ENCODE data around the gene ATP12A. TPM values are rescaled to one million over a fixed set of nuclear protein-coding genes. Genes with fewer than 3 reads are reported as not detected.

ATP12A gene
- total and polyA plus RNA-seq, 2 of the 8 experiments (the other 6 are each of a cell fraction or from before 2014, with no cell fraction given) = 0.80 to 1.3 TPM

DNA sequence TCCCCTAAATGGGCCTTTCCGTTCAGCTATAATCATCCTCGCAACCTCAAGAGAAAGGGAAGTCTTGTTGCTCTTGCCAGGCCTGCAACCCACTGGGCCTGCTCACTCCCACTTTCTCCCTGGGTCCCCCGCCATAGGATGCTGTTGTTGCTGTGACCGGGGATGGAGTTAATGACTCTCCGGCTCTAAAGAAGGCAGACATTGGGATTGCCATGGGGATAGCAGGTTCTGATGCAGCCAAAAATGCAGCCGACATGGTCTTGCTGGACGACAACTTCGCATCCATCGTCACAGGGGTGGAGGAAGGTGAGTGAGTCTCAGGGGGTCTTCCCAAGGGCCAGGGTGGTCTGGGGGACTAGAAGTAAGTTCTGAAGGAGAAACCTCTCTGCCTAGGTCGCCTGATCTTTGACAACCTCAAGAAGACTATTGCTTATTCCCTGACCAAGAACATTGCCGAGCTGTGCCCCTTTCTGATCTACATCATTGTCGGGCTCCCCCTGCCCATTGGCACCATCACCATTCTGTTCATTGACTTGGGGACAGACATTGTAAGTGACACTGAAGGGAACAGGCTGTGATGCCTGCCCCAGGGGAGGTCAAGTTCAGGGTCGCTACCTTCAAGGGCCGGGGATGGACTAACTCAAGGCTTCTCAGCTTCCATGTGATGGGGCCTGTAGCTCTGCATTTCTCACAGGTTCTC is 26.8 kb downstream of the ATP12A start:
- Histone ChIP-seq H3K79me2 (ENCODE audit: control insufficient read depth in 1 of 2, insufficient read depth in 2 of 2, low read length in 2 of 2) (no peaks in the 10 kb centered on the region), H3K4me1 (replicated peaks in 1 of 4; ENCODE audit: control insufficient read depth in 3 of 4, insufficient read depth in 4 of 4, low read length in 3 of 4) (no peaks in the 10 kb centered on the region), H4K20me1 (replicated peaks in 1 of 2; ENCODE audit: control insufficient read depth in 1 of 2, insufficient read depth in 2 of 2, low read length in 2 of 2) (no peaks in the 10 kb centered on the region), H3K56ac (replicated peaks; ENCODE audit: insufficient read length, low read depth, low read length) (no peak overlapping the region), H2AFZ (ENCODE audit: low read length) (no peak overlapping the region), H3K9ac (replicated peaks in 1 of 4; ENCODE audit: extremely low read depth in 1 of 4, low read depth in 3 of 4, low read length in 3 of 4) (no peak overlapping the region), H3K9me3 (ENCODE audit: insufficient read depth in 2 of 2, low read depth in 1 of 2, low read length in 1 of 2) (no peaks in the 10 kb centered on the region), H4K91ac (replicated peaks; ENCODE audit: insufficient read length, low read length) (no peak overlapping the region), H4K8ac (ENCODE audit: extremely low read depth, insufficient read depth, low read length) (no peak overlapping the region), H3K27ac (ENCODE audit: low read depth, low read length) (no peak overlapping the region), H2BK20ac (ENCODE audit: low read length) (no peak overlapping the region), H3K23ac (ENCODE audit: insufficient read length) (no peak overlapping the region), H2BK120ac (replicated peaks; ENCODE audit: low read depth, low read length) (no peak overlapping the region), H2BK12ac (ENCODE audit: low read depth, low read length) (no peak overlapping the region), H3K18ac (ENCODE audit: extremely low read depth, low read length) (no peak overlapping the region), H4K5ac (ENCODE audit: insufficient read length, low read depth, low read length) (no peak overlapping the region), H3K23me2 (ENCODE audit: low read depth, low read length) (0 out of 2 replicates have a peak, but pooled peaks cover 1% of the 10 kb centered on the region), H2BK5ac (ENCODE audit: low read depth, low read length) (no peak overlapping the region), H3K27me3 (replicated peaks in 1 of 4; ENCODE audit: control insufficient read depth in 3 of 4, extremely low read depth in 1 of 4, insufficient read depth in 3 of 4, low read length in 3 of 4) (no peaks in the 10 kb centered on the region), H3K4ac (replicated peaks; ENCODE audit: insufficient read length, low read depth, low read length) (no peak overlapping the region), H2BK15ac (ENCODE audit: low read length) (no peak overlapping the region), H3K14ac (ENCODE audit: insufficient read length) (no peak overlapping the region), H3K4me2 (ENCODE audit: insufficient read depth in 1 of 2, low read depth in 2 of 2, low read length in 2 of 2) (no peak overlapping the region), H3K4me3 (ENCODE audit: extremely low read depth in 1 of 4, insufficient read depth in 2 of 4, low read depth in 3 of 4, low read length in 4 of 4) (no peak overlapping the region), H3K36me3 (ENCODE audit: control insufficient read depth in 2 of 4, insufficient read depth in 4 of 4, low read length in 3 of 4) (no peaks in the 10 kb centered on the region), H3K79me1 (ENCODE audit: low read depth, low read length) (no peaks in the 10 kb centered on the region), H2AK5ac (ENCODE audit: low read depth, low read length) (no peak overlapping the region)
- 92% methylated on average over 14 of the region's 14 CpGs; no CpG with 5 or more reads in 1 of the 2 experiments for WGBS, 2 experiments (ENCODE audit: extremely low coverage in 1 of 2, insufficient coverage in 1 of 2, insufficient read length in 1 of 2, insufficient replicate concordance in 2 of 2, low coverage in 1 of 2, low lambda C conversion rate in 2 of 2, missing lambda C conversion rate in 1 of 2)
- FAIRE-seq = no peak
- ChIA-PET POLR2A (ENCODE audit: partially characterized antibody) (interaction anchor here (1.6 kb wide), 1 partner anchor 10 kb away, joined by 6 read pairs; no protein-coding TSS in a partner anchor), CTCF (ENCODE audit: partially characterized antibody) (interaction anchor here (1.0 to 2.2 kb wide), 5 partner anchors 9 to 20 kb away, joined by 3 to 6 read pairs (median 5); no protein-coding TSS in a partner anchor)
- DNase-seq (ENCODE audit: low read depth in 1 of 2, low spot score in 2 of 2) = no peak
- TF ChIP-seq RFX5 (IDR thresholded peaks at IDR 0.05; ENCODE audit: borderline replicate concordance, low read depth, low read length) (no peak), TAF7 (optimal IDR thresholded peaks at IDR 0.05; ENCODE audit: borderline replicate concordance, low read depth, low read length) (no peak), CTBP2 (IDR thresholded peaks at IDR 0.05; ENCODE audit: borderline replicate concordance, insufficient read depth, insufficient read length, low read length) (no peak), FOSL1 (IDR thresholded peaks at IDR 0.05; ENCODE audit: insufficient read depth, low read depth, low read length) (no peak), RXRA (IDR thresholded peaks at IDR 0.05; ENCODE audit: insufficient read depth, low read depth, low read length) (no peak), TEAD4 (IDR thresholded peaks at IDR 0.05; ENCODE audit: low read depth, low read length) (no peak), ASH2L (IDR thresholded peaks at IDR 0.05; ENCODE audit: low read length) (no peak), SIN3A (conservative IDR thresholded peaks at IDR 0.05 in 1 of 2, IDR thresholded peaks at IDR 0.05 in 1 of 2; ENCODE audit: low read depth in 1 of 2, low read length in 2 of 2) (no peak), SAP30 (IDR thresholded peaks at IDR 0.05; ENCODE audit: insufficient read depth, insufficient replicate concordance, low read length) (no peak)
- TF ChIP-seq, protein P1, sequence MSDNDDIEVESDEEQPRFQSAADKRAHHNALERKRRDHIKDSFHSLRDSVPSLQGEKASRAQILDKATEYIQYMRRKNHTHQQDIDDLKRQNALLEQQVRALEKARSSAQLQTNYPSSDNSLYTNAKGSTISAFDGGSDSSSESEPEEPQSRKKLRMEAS (IDR thresholded peaks at IDR 0.05) = no peak
- TF ChIP-seq, protein P2, sequence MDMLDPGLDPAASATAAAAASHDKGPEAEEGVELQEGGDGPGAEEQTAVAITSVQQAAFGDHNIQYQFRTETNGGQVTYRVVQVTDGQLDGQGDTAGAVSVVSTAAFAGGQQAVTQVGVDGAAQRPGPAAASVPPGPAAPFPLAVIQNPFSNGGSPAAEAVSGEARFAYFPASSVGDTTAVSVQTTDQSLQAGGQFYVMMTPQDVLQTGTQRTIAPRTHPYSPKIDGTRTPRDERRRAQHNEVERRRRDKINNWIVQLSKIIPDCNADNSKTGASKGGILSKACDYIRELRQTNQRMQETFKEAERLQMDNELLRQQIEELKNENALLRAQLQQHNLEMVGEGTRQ (IDR thresholded peaks at IDR 0.05; ENCODE audit: low read length) = no peak

All from H1 (cell line).